Memory B cell (primary cell): ENCODE measurements around the gene SPATA16.

Experiments
- ATAC-seq: fragments of 150-1000 bp; cut with Tn5 transposase; 2 replicates; pipeline ENCODE4 v1.10.0; 2021; ENCODE audit warnings: low read depth, mild to moderate bottlenecking, moderate library complexity
- DNase-seq, 2 donors: peaks; one replicate each; pipeline ENCODE4 v3.0.0; 2022; ENCODE audit warnings: low spot score in 2 of 2
- H3K27ac Mint-ChIP-seq: one replicate; pipeline ENCODE4 v1.8.0; 2022; ENCODE audit warnings: mild to moderate bottlenecking, moderate library complexity, mixed read lengths
- H3K27me3 Mint-ChIP-seq: one replicate; pipeline ENCODE4 v1.8.0; 2022; ENCODE audit warnings: mixed read lengths
- H3K36me3 Mint-ChIP-seq: one replicate; pipeline ENCODE4 v1.8.0; 2022; ENCODE audit warnings: mild to moderate bottlenecking, mixed read lengths
- H3K4me1 Mint-ChIP-seq: one replicate; pipeline ENCODE4 v1.8.0; 2022; ENCODE audit warnings: mixed read lengths
- H3K4me3 Mint-ChIP-seq: one replicate; pipeline ENCODE4 v1.8.0; 2022; ENCODE audit warnings: mild to moderate bottlenecking, moderate library complexity, mixed read lengths
- H3K9me3 Mint-ChIP-seq: one replicate; pipeline ENCODE4 v1.8.0; 2022; ENCODE audit warnings: mixed read lengths

SPATA16 gene

DNA sequence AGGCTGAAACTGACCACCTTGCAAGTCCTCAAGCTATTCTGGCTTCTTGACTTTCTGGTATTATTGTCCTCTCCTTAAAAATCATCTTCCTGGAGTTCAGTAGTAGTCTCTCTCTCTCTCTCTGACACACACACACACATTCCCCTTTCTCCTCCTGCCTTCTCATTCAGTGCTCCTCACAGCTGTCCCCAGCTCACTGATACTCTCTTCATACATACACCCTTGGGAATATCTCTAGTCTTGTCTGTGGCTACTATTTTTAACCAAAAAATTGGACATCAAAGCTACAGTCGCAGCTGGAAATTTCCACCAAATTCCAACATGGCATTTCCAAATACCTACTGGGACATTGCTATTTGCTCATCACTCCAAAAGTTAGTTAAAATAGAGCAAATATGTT, 211.6 kb downstream of the SPATA16 start:
- Mint-ChIP-seq H3K27ac (no peak overlapping the region), H3K27me3 (no peaks in the 10 kb centered on the region), H3K4me3 (no peak overlapping the region), H3K36me3 (no peaks in the 10 kb centered on the region), H3K4me1 (no peaks in the 10 kb centered on the region), H3K9me3 (no peaks in the 10 kb centered on the region)
- ATAC-seq (no peak), DNase-seq (no peak)

DNA sequence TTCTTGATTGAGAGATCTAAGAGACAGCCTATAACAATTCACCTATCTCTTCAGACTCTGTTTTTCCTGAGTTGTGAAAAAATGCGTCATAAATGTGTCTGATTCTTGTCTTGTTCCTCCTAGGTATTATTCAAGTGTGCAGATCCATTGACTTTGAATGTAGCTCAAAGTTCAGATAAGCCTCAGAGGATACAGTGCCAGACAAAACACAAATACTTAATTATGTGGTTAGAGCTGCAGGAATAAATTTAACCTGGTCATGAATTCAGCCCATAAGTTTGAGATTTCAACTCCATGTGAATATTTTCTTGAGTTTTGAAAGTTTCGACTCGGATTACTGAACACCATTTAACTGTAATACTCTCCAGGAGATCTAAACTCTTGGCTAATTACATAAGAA, 216.5 kb downstream of the SPATA16 start:
- Mint-ChIP-seq H3K27me3 (peaks cover 1% of the 10 kb centered on the region), H3K4me3 (no peak overlapping the region), H3K9me3 (no peaks in the 10 kb centered on the region), H3K4me1 (no peaks in the 10 kb centered on the region), H3K27ac (no peak overlapping the region), H3K36me3 (no peaks in the 10 kb centered on the region)
- DNase-seq = no peak
- ATAC-seq = no peak

- peaks cover 1% of the 10 kb centered on the region for H3K27me3 Mint-ChIP-seq
- no peak overlapping the region for H3K27ac Mint-ChIP-seq
- H3K4me3 Mint-ChIP-seq = no peak overlapping the region
- H3K36me3 Mint-ChIP-seq = no peaks in the 10 kb centered on the region
- H3K9me3 Mint-ChIP-seq = no peaks in the 10 kb centered on the region
- no peaks in the 10 kb centered on the region for H3K4me1 Mint-ChIP-seq
- DNase-seq = no peak
- ATAC-seq = no peak
Observed at GRCh38 chr3:172919297-172919683, 221.7 kb downstream of the SPATA16 start.

DNA sequence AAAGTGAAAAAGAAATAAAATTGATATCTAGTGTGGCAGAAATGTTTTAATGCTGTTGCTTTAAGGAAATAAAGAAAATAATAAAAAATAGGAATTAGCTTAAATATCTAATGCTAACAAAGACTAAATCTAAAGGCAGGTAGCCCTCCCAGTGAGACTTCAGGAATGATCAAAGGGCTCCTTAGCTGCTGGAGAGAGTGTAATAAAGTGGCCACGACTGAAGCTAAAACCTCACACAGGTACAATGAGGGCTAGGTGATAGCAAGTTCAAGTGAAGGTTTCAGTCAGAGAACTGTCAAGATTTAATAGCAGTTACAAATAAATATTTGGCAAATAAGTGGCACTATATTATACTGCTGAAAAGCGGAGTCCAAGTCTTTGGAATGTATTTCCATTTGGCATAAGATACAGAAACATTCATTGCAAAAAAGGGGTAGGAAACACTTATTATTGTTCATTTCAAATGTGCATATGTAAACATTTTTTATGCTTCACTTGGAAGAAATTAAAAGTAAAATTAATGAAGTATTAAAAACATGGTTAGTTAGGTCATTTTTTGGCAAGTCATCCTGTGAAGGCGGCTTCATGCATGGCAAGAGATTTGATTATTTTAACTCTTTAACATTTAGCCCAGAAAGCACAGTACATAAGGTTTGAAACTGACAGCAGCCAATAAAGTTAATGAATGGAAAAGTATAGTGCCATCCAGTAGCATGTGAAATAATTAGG, 222.3 kb downstream of the SPATA16 start:
- Mint-ChIP-seq H3K27me3 (peaks cover 1% of the 10 kb centered on the region), H3K9me3 (no peaks in the 10 kb centered on the region)
- no peak for ATAC-seq

DNA sequence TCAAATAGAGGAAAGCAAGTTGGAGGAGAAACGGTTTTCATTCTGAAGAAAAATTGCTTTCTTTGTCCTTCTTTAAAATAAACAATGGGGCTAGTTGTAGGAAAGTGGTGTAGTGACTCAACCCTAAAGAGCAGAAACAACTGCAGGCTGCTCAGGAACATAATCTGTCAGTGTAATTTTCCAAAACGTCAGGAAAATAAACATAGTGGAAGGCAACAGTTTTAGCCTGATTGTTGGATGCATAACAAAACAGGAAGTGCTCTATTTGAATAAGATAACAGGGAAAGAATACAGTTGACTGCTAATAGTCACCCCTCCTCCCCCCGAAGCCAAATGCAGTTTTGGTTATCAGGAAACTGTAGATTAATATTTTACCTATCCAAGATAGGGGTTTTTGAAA, 222.9 kb downstream of the SPATA16 start:
- Mint-ChIP-seq H3K27me3 (no peaks in the 10 kb centered on the region), H3K4me3 (no peak overlapping the region), H3K9me3 (no peaks in the 10 kb centered on the region), H3K27ac (no peak overlapping the region), H3K4me1 (no peaks in the 10 kb centered on the region), H3K36me3 (no peaks in the 10 kb centered on the region)
- no peak for ATAC-seq
- no peak for DNase-seq

More for the DNA sequence above, 222.3 kb downstream of the SPATA16 start:
- Mint-ChIP-seq H3K27ac (no peak overlapping the region), H3K4me1 (no peaks in the 10 kb centered on the region), H3K36me3 (no peaks in the 10 kb centered on the region), H3K4me3 (no peak overlapping the region)
- DNase-seq = no peak

- no peaks in the 10 kb centered on the region for H3K36me3 Mint-ChIP-seq
- H3K27ac Mint-ChIP-seq = no peak overlapping the region
- no peaks in the 10 kb centered on the region for H3K27me3 Mint-ChIP-seq
- no peak overlapping the region for H3K4me3 Mint-ChIP-seq
- no peak for DNase-seq
- H3K4me1 Mint-ChIP-seq = no peaks in the 10 kb centered on the region
- no peaks in the 10 kb centered on the region for H3K9me3 Mint-ChIP-seq
- ATAC-seq = no peak
Observed at GRCh38 chr3:172915911-172916514, 225.0 kb downstream of the SPATA16 start.

GRCh38 chr3:172914854-172915253, 226.2 kb downstream of the SPATA16 start:
- H3K36me3 Mint-ChIP-seq = no peaks in the 10 kb centered on the region
- no peak for DNase-seq
- no peaks in the 10 kb centered on the region for H3K27me3 Mint-ChIP-seq
- H3K4me3 Mint-ChIP-seq = no peak overlapping the region
- no peak overlapping the region for H3K27ac Mint-ChIP-seq
- H3K9me3 Mint-ChIP-seq = peaks cover 2% of the 10 kb centered on the region
- no peaks in the 10 kb centered on the region for H3K4me1 Mint-ChIP-seq
- no peak for ATAC-seq

GRCh38 chr3:172913911-172914655, 227.0 kb downstream of the SPATA16 start:
- Mint-ChIP-seq H3K9me3 (peaks cover 2% of the 10 kb centered on the region), H3K27ac (no peak overlapping the region), H3K36me3 (no peaks in the 10 kb centered on the region)

GRCh38 chr3:172911142-172911541, 229.9 kb downstream of the SPATA16 start:
- H3K27me3 Mint-ChIP-seq = peaks cover 3% of the 10 kb centered on the region
- H3K27ac Mint-ChIP-seq = no peak overlapping the region
- no peak overlapping the region for H3K4me3 Mint-ChIP-seq
- H3K4me1 Mint-ChIP-seq = no peaks in the 10 kb centered on the region
- peaks cover 2% of the 10 kb centered on the region for H3K9me3 Mint-ChIP-seq
- H3K36me3 Mint-ChIP-seq = no peaks in the 10 kb centered on the region
- ATAC-seq (no peak), DNase-seq (no peak)

More at GRCh38 chr3:172913911-172914655, 227.0 kb downstream of the SPATA16 start:
- Mint-ChIP-seq H3K27me3 (no peaks in the 10 kb centered on the region), H3K4me1 (no peaks in the 10 kb centered on the region), H3K4me3 (no peak overlapping the region)
- DNase-seq = no peak
- ATAC-seq = no peak

DNA sequence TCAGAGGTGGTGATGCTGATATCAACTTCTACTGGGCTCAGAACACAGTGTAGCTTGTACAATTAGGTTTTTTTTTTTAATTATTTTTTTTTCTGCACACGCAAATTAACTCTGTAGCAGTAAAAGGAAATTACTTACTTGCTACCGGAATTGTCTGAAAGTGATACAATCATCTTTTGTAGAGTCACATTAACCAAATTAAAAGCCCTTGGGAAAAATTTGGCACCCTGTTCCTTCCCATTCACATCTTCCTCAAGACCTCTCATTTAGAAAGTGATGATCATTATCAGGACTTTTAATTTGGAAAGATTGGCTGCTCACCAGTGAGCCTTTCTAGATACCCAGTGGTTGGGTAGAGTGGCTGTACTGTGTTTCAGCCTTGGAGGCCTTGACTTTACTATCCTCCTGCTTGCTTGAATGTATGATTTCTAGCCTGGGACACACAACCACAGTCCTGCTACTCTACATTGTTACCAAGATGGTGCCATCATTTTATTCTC, 232.2 kb downstream of the SPATA16 start:
- Mint-ChIP-seq H3K36me3 (no peaks in the 10 kb centered on the region), H3K27ac (no peak overlapping the region), H3K4me1 (no peaks in the 10 kb centered on the region), H3K27me3 (peaks cover 3% of the 10 kb centered on the region), H3K9me3 (peaks cover 2% of the 10 kb centered on the region), H3K4me3 (no peak overlapping the region)
- DNase-seq (no peak), ATAC-seq (no peak)

DNA sequence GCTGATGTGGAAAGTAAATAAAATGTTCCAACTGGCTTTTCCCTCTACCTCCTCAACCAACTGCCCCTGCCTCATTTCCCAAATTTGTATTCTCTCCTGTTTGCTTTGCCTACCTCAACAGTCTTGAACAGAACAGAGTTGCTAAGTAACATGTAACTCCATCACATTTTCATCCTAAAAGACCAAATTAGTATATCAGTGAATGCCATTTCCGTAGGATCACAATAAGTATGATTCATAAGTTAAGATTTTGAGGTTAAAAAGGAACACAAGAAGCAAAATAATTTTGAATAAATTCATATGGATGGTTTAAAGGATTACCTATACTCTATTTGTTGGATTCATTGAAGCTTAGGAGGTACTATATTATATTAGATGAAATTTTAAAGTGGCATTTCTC, 235.6 kb downstream of the SPATA16 start:
- Mint-ChIP-seq H3K27me3 (peaks cover 3% of the 10 kb centered on the region), H3K27ac (no peak overlapping the region), H3K36me3 (no peaks in the 10 kb centered on the region), H3K4me1 (no peaks in the 10 kb centered on the region), H3K4me3 (no peak overlapping the region), H3K9me3 (peaks cover 3% of the 10 kb centered on the region)
- ATAC-seq (no peak), DNase-seq (no peak)

DNA sequence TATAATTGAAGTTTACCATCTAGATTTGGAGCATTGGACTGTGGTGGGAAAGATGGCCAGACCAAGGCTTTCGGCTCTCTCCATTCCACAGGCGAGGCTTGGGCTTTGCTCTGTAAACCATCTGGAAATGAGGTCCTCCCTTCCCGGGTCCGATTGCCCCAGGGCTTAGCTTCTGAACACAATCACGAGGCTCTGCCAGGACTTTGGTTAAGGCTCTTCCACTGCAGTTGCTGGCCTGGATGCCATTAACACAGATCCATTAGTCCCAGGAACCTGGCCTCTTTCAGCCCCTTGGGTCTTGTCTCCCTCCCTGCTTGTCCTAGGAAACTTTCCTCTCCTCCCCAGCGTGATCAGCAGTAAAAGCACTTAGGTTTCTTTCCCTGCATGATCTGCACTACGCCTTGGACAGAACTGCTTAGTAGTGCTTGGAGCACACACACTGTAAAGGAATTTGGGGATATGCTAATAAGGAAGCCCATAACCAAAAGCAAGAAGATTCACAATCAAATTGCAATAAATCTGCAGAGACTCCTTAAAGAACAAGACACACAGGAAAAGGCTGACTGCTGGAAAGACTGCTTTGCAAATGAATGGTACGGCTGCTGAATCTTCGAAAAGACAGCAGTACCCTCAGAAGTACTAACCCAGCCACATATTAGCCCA, 236.2 kb downstream of the SPATA16 start:
- Mint-ChIP-seq H3K27me3 (peaks cover 3% of the 10 kb centered on the region), H3K27ac (no peak overlapping the region), H3K9me3 (peaks cover 3% of the 10 kb centered on the region), H3K4me1 (no peaks in the 10 kb centered on the region), H3K36me3 (no peaks in the 10 kb centered on the region), H3K4me3 (no peak overlapping the region)
- DNase-seq (no peak), ATAC-seq (no peak)

DNA sequence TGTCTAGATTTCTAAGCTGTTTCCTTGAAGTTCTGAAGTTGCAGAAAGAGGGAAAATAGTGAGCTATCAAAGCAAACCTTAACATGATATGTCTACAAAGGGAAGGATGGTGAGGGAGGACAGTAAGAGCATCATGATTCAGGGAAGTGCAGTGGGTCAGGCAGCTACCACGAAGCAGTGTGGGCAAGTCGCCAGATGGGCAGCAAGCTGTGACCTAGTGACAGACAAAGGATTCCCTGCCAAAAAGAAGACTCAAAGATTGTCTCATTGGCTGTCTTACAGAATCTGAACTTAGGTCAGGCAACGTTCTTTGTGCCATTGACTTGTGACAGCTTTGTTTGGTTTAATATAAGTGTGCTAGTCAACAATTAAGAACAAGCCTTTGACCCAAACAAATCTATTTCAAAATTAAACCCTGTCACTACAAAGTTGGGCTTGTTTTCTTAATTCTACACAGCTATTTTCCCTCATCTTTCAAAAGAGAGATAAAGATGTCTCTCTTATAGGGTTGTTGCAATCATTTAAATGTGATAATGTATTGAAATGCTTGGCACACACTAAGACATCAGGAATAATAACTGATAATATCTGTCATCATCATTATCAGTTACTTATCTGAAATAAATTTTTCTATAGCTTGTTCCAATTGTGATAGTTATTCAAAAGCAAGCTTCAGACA, 237.3 kb downstream of the SPATA16 start:
- Mint-ChIP-seq H3K4me3 (no peak overlapping the region), H3K27me3 (peaks cover 3% of the 10 kb centered on the region), H3K27ac (no peak overlapping the region), H3K36me3 (no peaks in the 10 kb centered on the region), H3K9me3 (peaks cover 5% of the 10 kb centered on the region), H3K4me1 (no peaks in the 10 kb centered on the region)
- ATAC-seq (no peak), DNase-seq (no peak)
